Loucy (cell line): ENCODE data around the gene NEK3.

Source experiments
- H2AFZ ChIP-seq: fragments of 200-600 bp; sonication (generic); 2 replicates; pipeline ENCODE4 v1.6.0; 2016; ENCODE audit warnings: antibody characterized with exemption, mild to moderate bottlenecking, low read length, moderate library complexity
- H3F3A ChIP-seq: fragments of 200-600 bp; 2 replicates; pipeline ENCODE4 v1.6.0; 2016; ENCODE audit warnings: antibody characterized with exemption, low read depth, mild to moderate bottlenecking
- H3K27me3 ChIP-seq: fragments of 200-600 bp; sonication (generic); 2 replicates; pipeline ENCODE4 v1.6.1; 2014; ENCODE audit warnings: low read length, mild to moderate bottlenecking; ENCODE audit not compliant: insufficient read depth, poor library complexity, severe bottlenecking
- H3K36me3 ChIP-seq: fragments of 200-600 bp; sonication (generic); 2 replicates; pipeline ENCODE4 v1.6.1; 2016; ENCODE audit warnings: low read length; ENCODE audit not compliant: insufficient read depth
- H3K4me1 ChIP-seq: fragments of 200-600 bp; sonication (generic); 2 replicates; pipeline ENCODE4 v1.5.1; 2014; ENCODE audit warnings: low read length, mild to moderate bottlenecking; ENCODE audit not compliant: insufficient read depth, poor library complexity, severe bottlenecking
- H3K4me2 ChIP-seq: fragments of 200-600 bp; sonication (generic); 2 replicates; pipeline ENCODE4 v1.6.0; 2014; ENCODE audit warnings: antibody characterized with exemption, low read length, low read depth, mild to moderate bottlenecking; ENCODE audit not compliant: poor library complexity, severe bottlenecking
- H3K4me3 ChIP-seq: fragments of 200-600 bp; sonication (generic); 2 replicates; pipeline ENCODE4 v1.5.1; 2014; ENCODE audit warnings: low read length, mild to moderate bottlenecking, mixed read lengths; ENCODE audit not compliant: poor library complexity, severe bottlenecking
- H3K79me2 ChIP-seq: fragments of 200-600 bp; sonication (generic); 2 replicates; pipeline ENCODE4 v1.6.1; 2014; ENCODE audit warnings: low read length; ENCODE audit not compliant: insufficient read depth
- H3K9ac ChIP-seq: fragments of 200-600 bp; sonication (generic); 2 replicates; pipeline ENCODE4 v1.6.0; 2014; ENCODE audit warnings: mild to moderate bottlenecking, low read depth, low read length, moderate library complexity; ENCODE audit not compliant: poor library complexity, severe bottlenecking
- H3K9me2 ChIP-seq: fragments of 200-600 bp; sonication (generic); replicated peaks from 2 replicates; pipeline ENCODE4 v1.6.1; 2016; ENCODE audit warnings: low read depth, low read length, mixed read lengths
- H3K9me3 ChIP-seq: fragments of 200-600 bp; sonication (generic); 2 replicates; pipeline ENCODE4 v1.6.1; 2014; ENCODE audit warnings: mild to moderate bottlenecking, antibody characterized with exemption, low read length, low read depth; ENCODE audit not compliant: insufficient read depth
- H4K20me1 ChIP-seq: fragments of 200-600 bp; sonication (generic); 2 replicates; pipeline ENCODE4 v1.6.0; 2014; ENCODE audit warnings: antibody characterized with exemption, low read length, mild to moderate bottlenecking; ENCODE audit not compliant: insufficient read depth, poor library complexity, severe bottlenecking
- CTCF ChIP-seq: fragments of 200-600 bp; sonication (generic); conservative IDR thresholded peaks from 2 replicates; pipeline ENCODE4 v1.5.1; 2014; ENCODE audit warnings: mild to moderate bottlenecking, antibody characterized with exemption, low read length
- EZH2phosphoT487 ChIP-seq: fragments of 200-600 bp; IDR thresholded peaks from 2 replicates; pipeline ENCODE4 v1.6.1; 2018; ENCODE audit warnings: antibody characterized with exemption, mild to moderate bottlenecking, moderate library complexity, borderline replicate concordance

The NEK3 gene

GRCh38 chr13:52096748-52097147 is 62.6 kb downstream of the NEK3 start:
- no peaks in the 10 kb centered on the region for H3K36me3 ChIP-seq
- H3K4me1 ChIP-seq, result no peaks in the 10 kb centered on the region
- TF ChIP-seq CTCF (no peak), EZH2phosphoT487 (no peak)
- H3K79me2 ChIP-seq, result no peaks in the 10 kb centered on the region
- H3K9me3 ChIP-seq, result no peaks in the 10 kb centered on the region
- no peaks in the 10 kb centered on the region for H3K9me2 ChIP-seq
- no peak overlapping the region for H3K9ac ChIP-seq
- no peaks in the 10 kb centered on the region for H4K20me1 ChIP-seq
- no peak overlapping the region for H3K4me3 ChIP-seq
- H2AFZ ChIP-seq, result no peak overlapping the region
- H3K27me3 ChIP-seq, result no peaks in the 10 kb centered on the region
- H3F3A ChIP-seq, result no peaks in the 10 kb centered on the region
- no peak overlapping the region for H3K4me2 ChIP-seq

- TF ChIP-seq CTCF (no peak), EZH2phosphoT487 (no peak)
- H3K4me3 ChIP-seq, result no peak overlapping the region
Observed at GRCh38 chr13:52096062-52096461, 63.3 kb downstream of the NEK3 start.

GRCh38 chr13:52092087-52092486 is 67.3 kb downstream of the NEK3 start:
- TF ChIP-seq CTCF, result no peak
- no peak for TF ChIP-seq EZH2phosphoT487
- no peak overlapping the region for H2AFZ ChIP-seq
- no peaks in the 10 kb centered on the region for H3K4me1 ChIP-seq
- H3K9me3 ChIP-seq, result no peaks in the 10 kb centered on the region
- no peaks in the 10 kb centered on the region for H3K36me3 ChIP-seq
- H3K9me2 ChIP-seq, result no peaks in the 10 kb centered on the region
- no peaks in the 10 kb centered on the region for H3K79me2 ChIP-seq
- H4K20me1 ChIP-seq, result no peaks in the 10 kb centered on the region
- no peaks in the 10 kb centered on the region for H3F3A ChIP-seq
- H3K4me3 ChIP-seq, result no peak overlapping the region
- no peak overlapping the region for H3K9ac ChIP-seq
- no peak overlapping the region for H3K4me2 ChIP-seq
- H3K27me3 ChIP-seq, result no peaks in the 10 kb centered on the region

More at GRCh38 chr13:52096062-52096461, 63.3 kb downstream of the NEK3 start:
- Histone ChIP-seq H3F3A (no peaks in the 10 kb centered on the region), H3K79me2 (no peaks in the 10 kb centered on the region), H3K4me2 (no peak overlapping the region), H2AFZ (no peak overlapping the region), H3K36me3 (no peaks in the 10 kb centered on the region), H3K9me3 (no peaks in the 10 kb centered on the region), H3K9ac (no peak overlapping the region), H3K9me2 (no peaks in the 10 kb centered on the region), H3K27me3 (no peaks in the 10 kb centered on the region), H4K20me1 (no peaks in the 10 kb centered on the region), H3K4me1 (no peaks in the 10 kb centered on the region)
